ENCODE data around the gene RXRA.
"Not testable (repeated sequence)": the region's sequence is repeated elsewhere in the genome, so short reads cannot be mapped to it uniquely, and the experiment has no call there.

The RXRA gene

DNA sequence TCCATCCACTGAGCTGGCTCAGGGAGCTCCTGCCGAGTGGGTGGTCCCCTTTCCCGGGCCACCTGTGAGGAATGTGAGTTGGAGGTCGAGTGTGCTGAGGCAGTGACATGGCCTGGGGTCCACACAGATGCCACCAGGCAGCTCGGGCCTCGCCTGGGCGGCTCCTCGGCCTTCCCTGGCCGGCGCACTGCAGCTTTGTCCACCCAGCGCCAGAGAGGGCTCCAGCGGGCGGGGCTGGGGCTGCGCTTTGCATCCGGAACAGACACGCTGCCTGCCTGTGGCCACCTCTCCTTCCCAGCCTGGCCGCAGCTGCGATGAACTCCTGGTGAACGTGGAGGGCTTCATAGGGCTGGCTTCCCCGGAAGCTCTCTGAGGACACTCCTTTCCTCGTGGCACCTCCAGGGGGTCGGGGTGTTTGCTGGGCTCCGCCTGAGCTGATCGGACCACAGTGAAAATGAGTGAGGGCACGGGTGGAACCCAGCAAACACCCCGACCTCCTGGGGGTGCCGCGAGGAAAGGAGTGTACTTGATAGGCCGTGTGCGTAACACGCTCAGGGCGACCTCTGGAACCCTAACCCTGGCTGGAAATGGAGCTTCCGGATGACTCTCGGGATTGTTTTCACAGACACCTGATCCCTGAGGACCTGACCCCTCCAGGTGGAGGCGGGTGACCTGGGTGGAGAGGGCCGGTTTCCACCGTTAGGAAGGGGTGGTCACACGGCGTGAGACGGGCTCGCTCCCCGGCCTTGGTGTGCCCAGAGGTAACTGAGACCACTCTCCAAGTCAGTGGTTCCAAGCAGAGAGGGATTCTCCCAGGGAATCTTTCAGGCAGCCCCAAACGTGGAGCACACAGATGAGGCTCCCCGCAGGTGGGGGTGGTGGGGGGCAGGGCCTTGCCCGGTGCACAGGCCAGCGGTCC, 31.8 kb upstream of the RXRA start:
- DNase-seq = no peak

DNA sequence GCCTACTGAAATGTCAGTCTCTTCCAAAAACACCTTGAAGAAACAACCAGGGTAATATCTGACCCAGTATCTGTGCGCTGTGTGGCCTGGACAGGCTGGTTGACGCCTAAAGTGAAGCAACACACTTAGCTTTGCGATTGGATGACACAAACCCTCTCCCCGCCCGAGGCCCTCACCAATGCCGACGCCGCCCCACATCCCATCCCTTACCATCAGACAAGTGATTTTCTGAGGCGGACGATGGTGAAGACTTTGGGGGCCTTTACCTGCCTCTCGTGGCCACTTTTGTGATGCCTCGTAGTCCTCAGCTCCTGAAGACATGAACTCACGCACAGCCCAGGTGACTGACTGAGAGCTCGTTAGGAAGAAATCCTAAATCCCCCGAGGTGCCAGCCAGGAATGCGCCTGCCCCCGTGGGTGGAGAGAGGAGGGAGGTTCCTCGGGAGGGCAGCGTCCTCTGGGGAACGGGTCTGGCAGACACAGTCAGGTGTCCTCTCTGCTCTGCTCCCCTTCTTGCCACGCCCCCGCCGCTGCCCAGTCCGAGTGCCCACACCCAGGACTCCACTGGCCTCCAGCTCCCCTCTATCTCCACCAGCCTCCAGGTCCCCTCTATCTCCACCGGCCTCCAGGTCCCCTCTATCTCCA, 31.0 kb upstream of the RXRA start:
- no peak for DNase-seq

DNA sequence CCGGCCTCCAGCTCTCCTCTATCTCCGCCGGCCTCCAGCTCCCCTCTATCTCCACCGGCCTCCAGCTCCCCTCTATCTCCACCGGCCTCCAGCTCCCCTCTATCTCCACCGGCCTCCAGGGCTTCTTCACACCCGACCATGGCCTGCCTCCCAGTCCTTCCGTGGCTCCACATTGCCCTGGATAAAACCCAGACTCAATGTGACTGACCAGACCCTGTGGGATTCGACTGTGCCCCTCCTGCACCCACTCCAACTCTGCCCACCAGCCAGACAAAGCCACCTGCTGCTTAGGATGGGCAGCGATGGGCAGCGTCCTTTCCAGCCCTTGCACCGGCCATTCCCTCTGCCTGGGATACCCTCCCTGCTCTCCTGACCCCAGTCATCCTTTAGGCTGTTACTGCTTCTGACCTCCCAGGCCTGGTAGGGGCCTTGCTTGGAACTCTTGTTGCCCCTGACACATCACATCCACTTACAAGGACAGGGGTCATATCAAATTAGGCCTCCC, 30.5 kb upstream of the RXRA start:
- DNase-seq = no peak

DNA sequence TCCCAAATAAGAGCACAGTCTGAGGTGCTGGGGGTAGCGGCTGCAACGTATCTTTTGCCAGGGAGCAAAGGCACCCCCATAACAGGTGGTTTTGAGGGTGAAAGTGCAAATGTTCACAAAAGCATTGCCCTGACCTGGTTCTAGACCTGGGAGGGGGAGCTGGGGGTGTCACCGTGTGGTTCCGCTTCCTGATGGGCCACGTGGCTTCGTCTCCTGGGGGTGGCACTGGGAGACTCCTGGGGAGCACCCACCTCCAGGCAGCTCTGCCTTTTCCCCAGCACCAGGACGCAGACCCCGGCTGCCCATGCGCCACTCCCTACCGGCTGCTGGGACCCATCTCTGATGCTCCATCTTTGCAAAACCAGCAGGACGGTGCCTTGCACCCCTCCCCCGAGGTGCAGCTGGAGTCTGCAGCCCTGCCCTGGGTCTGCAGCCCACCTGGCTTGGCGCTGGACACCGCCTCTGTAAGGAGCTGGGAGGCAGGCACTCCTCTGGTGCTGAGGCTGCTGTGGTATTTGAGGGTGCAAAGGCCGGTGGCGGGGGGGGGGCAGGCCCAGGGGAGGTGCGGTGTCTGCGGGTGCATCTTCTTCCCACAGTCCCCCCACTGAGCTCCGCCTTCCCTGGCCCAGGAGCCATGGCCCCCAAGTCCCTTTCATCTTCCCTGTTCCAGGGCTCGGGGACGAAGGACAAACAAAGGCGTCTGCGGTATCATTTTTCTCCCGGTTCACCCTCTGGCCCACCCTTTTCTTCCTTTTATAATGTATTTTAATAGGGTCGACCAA, 29.8 kb upstream of the RXRA start:
- DNase-seq = no peak

DNA sequence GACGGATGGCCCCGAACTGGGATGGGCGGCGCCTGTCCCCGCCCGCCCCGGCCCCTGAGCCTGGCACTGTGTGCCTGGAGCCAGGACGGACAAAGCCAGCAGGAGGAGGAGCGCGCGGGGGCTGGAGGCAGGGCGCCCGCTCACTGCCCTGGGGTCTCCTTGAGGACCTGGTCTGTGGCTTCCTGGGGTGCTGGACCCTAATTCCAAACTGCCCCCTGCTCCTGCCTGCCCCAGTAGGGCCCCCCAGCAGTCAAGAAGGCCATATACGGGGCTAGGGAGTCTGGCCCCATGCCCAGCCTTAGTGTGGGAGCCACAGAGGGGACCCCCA, 29.2 kb upstream of the RXRA start:
- DNase-seq = no peak

DNA sequence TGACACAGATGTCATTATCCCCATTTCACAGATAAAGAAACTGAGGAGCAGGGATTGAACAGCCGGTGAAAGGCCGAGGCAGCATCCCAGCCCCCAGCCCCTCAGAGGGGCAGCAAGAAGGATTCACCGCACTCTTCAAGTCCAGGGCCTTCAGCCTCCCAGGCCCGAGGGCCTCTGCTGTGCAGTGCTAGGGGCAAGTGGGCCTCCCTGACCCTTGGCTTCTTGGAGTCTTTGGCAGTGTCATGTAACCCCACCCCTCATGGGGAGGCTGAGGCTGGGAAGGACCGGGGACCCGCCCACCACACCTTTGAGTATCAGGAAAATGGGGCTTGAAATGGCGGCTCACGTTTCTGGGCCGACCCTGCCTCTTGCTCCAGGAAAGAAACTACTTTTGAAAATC, 28.7 kb upstream of the RXRA start:
- DNase-seq = no peak

DNA sequence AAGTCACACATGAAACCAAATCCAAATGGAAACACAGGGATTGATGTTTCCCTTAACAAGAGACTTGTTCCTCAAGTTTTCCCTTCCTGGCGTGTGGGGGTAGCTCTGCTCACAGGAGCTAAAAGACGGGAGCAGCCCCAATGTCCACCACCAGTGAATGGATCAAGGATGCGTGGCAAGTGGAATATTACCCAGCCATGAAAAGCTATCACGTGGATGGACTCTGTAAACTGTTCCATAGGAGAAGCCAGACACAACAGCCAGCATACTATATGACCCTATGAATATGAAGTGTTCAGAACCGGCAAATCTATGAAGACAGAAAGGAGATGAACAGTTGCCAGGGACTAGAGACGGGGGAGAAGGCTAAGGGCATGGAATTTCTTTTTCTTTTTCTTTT, 28.3 kb upstream of the RXRA start:
- DNase-seq = no peak

DNA sequence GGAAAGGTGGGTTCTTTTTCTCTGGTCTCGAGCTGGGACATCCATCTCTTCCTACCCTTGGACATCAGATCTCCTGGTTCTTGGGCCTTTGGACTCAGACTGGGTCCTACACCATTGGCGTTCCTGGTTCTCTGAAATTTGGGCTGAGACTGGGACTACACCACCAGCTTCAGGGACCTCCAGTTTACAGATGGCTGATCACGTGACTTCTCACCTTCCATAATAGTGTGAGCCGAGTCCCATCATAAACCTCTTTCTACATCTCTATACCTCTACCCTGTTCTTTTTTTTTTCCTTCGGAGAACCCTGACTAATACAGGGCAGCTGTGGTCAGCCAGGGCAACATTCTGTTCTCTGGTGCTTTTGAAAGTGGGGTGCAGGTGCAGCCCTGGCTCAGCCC, 27.2 kb upstream of the RXRA start:
- no peak for DNase-seq

DNA sequence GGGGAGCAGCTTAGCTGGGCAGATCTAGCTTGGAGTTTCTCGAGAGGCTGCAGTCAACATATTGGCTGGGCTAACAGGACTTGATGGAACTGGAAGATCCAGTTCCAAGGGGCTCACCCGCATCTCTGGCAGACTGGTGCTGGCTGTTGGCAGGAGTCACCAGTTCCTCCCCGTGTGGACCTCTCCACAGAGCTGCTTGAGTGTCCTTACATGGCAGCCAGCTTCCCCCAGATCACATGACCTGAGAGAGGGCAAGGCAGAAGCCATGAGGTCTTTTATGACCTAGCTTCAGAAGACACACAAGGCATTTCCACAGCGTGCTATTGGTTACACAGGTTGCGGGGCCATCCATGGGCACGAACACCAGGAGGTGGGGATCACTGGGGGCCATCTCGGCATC, 26.4 kb upstream of the RXRA start:
- DNase-seq = no peak

DNA sequence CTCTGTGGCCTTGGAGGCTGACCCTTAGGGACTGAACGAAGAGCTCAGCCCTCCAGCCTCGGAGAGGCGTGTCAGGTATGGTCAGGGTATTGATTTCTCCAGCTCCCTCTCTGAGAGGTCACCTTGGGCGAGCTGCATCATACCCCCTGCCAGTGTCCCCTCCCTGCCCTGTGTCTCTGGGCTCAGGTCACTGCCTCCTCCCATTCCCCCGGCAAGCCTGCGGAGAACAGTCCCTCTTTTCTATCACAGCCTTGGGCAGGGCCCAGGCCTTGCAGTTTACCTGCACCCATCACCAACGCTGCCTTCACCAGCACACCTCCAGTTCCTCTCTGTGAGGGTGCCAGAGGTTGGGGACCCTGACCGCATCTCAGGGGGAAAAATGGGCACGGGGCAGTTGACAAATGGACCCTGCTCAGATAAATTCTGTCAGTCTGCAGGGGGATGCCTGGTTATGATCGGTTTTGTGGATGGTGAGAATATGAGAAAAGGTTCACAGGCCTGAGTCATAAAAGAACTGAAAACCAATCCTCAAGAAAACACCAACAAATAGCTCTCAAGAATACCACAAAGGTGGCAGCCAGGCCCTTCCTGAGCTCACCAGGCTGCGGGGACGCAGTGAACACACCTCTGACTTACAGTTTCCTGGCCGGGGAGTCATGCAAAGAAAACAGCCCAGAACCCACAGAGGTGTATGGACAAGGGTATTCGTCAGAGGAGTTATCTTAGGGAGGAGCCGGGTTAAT, 24.7 kb upstream of the RXRA start:
- DNase-seq = peak; percentile 57

DNA sequence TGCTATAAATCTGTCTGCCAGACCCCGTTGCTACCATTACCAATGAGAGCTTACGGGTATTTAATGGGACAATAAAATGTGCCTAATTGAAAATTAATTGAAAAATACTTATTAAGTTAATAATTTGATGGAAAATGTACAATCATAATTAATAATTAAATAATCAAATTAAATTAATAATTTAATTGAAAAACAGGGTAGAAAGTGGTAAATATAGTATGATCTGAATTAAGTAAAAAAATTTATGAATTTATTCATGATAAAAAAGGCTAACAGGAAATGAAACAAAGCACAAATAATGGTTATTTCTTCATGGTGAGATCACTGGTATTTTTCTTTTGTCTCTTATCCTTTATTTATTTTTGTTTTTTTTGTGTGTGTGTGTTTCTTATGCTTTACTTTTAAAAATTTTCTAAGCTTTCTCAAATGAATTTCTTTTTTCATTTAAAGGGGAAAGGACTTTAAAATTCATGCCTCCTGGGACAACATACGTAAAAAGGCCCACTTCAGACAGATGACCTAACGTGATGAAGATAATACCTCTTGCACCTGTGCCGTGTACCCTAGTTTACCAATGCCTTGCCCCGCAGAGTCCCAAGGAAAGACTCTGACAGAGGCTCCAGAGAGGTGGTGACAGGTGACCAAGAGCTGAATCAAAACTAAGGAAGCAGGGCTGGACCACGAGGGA, 24.0 kb upstream of the RXRA start:
- no peak for DNase-seq

DNA sequence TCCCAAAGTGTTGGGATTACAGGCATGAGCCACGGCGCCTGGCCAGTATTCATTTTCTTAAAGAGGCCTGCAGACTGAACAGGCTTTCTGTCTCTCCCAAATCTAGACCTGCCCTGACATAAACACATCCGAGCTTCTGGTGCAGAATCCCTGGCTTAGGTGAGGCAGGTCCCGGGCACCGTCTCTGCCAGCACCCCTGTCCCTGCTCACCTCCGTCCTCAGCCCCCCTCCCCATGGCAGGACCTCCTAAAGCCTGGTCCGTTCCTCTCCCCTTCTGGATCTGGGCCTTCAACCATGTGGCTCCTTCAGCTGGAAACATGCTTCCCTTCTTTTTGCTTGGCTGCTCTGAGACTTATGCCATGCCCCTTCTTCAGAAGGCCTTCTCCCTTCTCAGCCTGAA, 22.7 kb upstream of the RXRA start:
- DNase-seq = no peak

DNA sequence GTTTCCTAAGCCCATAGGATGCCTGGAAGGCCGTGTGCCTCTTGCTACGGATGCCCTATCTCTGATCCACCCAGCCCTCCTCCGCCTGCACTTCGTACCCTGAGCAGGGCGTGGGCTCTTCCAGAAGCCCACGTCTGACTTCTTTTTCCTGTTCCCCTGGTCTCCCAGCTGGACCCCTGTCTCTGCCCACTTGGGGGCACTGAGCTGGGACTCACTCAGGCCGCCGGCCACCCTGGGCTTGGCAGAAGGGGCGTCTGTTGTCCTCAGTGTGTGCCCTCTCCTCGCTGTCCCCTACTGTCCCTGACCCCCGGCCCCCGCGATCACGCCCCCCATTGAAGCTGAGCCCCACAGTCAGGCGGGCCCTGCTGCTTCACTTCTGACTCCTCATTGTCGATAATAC, 22.0 kb upstream of the RXRA start:
- DNase-seq = no peak

DNA sequence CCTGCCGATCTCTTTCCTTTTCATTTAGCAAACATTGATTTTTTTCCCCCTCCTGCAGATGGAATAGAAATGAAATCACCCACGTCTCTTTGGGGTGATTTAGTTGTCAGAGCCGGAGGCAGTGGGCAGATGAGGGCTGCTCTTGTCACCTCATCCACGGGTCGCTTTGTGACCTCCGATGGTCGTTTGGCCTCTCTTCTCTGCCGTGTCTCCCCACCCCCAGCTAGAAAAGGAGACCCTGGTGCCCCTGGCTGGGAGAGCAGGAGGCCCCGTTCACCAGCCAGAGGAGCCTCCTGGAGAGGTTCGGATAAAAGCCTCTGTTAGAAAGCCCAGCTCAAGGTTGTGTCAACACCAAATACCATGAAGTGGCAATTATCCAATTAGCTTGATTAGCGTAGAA, 21.6 kb upstream of the RXRA start:
- DNase-seq = no peak

DNA sequence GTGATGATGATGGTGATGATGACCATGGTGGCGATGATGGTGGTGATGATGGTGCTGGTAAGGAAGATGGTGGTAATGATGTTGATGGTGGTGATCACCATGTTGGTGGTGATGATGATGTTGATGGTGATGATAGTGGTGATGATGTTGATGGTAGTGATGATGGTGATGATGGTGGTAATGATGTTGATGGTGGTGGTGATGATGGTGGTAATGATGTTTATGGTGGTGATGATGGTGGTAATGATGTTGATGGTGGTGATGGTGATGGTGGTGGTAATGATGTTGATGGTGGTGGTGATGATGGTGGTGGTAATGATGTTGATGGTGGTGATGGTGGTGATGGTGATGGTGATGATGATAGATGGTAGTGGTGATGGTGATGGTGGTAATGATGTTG, 20.7 kb upstream of the RXRA start:
- DNase-seq = no peak

DNA sequence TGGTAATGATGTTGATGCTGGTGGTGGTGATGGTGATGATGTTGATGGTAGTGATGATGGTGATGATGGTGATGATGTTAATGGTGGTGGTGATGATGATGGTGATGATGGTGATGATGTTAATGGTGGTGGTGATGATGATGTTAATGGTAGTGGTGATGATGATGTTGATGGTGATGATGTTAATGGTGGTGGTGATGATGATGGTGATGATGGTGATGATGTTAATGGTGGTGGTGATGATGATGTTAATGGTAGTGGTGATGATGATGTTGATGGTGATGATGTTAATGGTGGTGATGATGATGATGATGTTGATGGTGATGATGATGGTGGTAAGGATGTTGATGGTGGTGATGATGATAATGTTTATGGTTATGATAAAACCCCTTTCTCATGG, 20.2 kb upstream of the RXRA start:
- not testable (repeated sequence) for DNase-seq

DNA sequence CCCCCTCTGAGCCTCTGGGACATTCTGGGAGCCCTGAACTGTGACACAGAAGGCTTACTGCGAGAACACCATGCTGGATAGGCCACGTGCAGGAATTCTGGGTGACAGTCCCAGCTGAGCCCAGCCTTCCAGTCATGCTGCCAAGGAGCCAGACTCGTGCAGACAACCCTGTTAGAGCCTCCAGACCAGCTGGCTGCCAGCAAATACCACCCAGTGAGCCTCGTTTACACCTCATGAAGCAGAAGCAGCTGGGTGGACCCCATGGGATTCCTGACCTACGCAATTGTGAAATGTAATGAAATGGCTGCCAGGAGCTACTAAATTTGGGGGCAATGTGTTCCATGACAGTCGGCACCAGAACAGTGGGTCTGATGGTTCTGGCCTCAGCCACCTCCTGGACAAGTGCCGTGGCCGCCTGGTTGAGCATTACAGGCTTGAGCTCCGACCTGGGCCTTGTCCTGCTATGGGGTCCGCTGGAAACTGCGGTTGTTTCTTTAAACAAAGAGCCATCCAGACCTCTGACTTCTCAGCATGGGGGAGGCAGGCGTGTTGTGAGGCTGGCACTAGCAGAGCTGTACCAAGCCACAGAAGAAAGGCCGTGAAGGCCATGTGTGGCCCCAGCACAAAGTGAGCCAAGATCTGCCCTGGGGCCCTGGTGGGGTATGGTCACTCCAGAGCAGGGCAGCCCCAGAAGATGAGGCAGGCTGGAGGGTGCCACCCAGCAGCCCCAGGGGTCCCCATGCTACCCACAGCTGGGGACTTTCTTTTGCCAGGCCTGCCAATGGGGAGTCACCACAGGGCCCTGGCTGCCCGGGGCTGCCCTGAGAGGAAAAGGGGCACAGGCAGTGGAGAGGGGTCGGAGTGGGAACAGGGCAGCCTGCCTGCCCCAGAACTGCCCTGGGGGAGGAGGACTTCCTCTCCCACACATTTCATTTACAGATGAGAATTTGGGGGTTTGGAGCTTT, 19.3 kb upstream of the RXRA start:
- no peak for DNase-seq

DNA sequence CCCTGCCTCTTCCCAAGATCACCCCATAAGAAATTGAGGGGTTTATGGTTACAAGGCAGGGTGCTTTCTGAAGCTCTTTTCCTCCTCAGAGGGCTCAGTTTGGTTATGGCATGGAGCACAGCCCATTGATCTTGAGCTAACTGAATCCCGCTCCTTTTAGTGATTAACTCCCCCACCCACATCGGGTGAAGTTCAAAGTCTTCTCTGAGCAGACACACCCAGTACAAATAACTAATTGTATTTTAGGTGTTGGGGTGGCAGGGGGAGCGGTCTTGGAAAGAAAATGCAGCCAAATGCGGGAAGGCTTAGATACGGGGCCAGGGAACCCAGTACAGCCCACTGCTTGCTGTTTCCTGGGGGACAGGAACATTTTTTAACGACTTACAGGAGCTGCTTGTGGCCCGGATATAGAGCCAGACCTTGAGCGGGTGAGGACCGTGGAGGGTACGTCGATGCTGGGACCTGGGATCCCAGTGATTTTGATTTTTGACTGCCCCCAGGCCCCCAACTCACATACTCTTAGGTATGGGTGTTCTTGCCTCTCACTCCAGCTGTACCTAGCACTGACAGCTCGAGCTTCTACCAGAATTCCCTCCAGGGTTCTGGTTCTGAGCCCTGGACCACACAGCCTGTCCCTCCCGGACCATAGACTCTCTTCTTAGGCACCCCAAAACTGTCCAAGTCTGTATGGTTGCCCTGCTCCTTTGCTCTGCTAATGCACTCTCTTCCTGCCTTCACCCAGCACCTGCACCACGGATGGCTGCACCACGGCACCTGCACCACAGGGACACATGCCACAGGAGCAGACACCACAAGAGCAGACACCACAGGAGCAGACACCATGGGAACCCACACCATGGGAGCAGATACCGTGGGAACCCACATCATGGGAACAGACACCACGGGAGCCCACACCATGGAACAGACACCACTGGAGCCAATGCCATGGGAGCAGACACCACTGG, 18.3 kb upstream of the RXRA start:
- no peak for DNase-seq

DNA sequence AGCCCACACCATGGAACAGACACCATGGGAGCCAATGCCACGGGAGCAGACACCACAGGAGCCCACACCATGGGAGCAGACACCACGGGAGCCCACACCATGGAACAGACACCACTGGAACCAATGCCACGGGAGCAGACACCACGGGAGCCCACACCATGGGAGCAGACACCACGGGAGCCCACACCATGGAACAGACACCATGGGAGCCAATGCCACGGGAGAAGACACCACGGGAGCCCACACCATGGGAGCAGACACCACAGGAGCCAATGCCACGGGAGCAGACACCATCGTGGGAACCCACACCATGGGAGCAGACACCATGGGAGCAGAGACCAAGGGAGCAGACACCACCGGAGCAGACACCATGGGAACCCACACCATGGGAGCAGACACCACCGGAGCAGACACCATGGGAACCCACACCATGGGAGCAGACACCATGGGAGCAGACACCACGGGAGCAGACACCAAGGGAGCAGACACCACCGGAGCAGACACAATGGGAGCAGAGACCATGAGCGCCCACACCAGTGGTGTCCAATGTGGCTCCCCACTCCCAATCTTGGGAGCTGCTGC, 17.5 kb upstream of the RXRA start:
- not testable (repeated sequence) for DNase-seq

DNA sequence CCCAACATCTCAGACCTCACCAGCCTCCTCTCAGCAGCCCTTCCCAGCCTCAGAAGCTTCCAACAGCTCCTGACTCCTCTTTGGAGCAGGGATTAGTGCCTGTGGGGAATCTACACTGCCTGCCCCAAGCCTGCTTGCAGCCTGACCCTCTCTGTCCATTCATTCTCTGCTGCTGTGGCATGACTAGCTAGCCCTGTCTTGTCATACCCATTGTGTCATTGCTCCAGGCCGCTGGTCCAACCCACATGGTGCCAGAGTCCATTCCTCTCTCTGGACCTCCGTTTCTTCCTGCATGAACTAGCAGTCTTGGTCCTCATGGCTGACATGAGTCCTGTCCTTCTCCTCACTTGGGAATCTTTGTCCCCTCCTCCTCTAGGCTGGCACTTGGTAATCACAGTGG, 12.8 kb upstream of the RXRA start:
- no peak for DNase-seq

All from activated CD8-positive, alpha-beta memory T cell treated with anti-CD3 and anti-CD28 coated beads, Interleukin-2, amount 50 U/mL, for 4 hours (primary cell).